Loucy (cell line): ENCODE measurements around the gene ADORA1.

Experiments used
- CTCF ChIP-seq: fragments of 200-600 bp; sonication (generic); conservative IDR thresholded peaks from 2 replicates; pipeline ENCODE4 v1.5.1; 2014; ENCODE audit warnings: mild to moderate bottlenecking, antibody characterized with exemption, low read length
- EZH2phosphoT487 ChIP-seq: fragments of 200-600 bp; IDR thresholded peaks from 2 replicates; pipeline ENCODE4 v1.6.1; 2018; ENCODE audit warnings: antibody characterized with exemption, mild to moderate bottlenecking, moderate library complexity, borderline replicate concordance

- no peak for TF ChIP-seq CTCF
- TF ChIP-seq EZH2phosphoT487 = no peak
Observed at GRCh38 chr1:203179667-203180005, 52.1 kb downstream of the ADORA1 start.
